K562 (cell line): ENCODE results near the gene PSMG3.

Experiments used
- BACH1 ChIP-seq: fragments of 200-800 bp; sonication (Bioruptor generic); IDR thresholded peaks from 2 replicates; pipeline ENCODE4 v1.6.1; 2016; ENCODE audit warnings: missing genetic modification characterization, missing compliant biosample characterization
- CHD2 ChIP-seq: IDR thresholded peaks from 2 replicates; pipeline ENCODE4 v1.6.1; 2011; ENCODE audit warnings: low read depth, low read length
- CTCF ChIP-seq, 3 experiments: IDR thresholded peaks in 2 of 3; conservative IDR thresholded peaks in 1 of 3; 2 replicates each; pipeline ENCODE4 v1.5.1; 2011 to 2012; ENCODE audit warnings: low read length in 3 of 3, mild to moderate bottlenecking in 3 of 3, control low read depth in 2 of 3, improper control_type of control experiment in 1 of 3, inconsistent platforms in 1 of 3, low read depth in 1 of 3, mixed read lengths in 1 of 3, moderate library complexity in 1 of 3; ENCODE audit not compliant: insufficient read depth in 2 of 3
- EP300 ChIP-seq: IDR thresholded peaks from 2 replicates; pipeline ENCODE4 v1.6.1; 2012; ENCODE audit warnings: low read length, improper control_type of control experiment
- HDGF ChIP-seq: fragments of 450-650 bp; IDR thresholded peaks from 2 replicates; pipeline ENCODE4 v1.6.1; 2016
- JUNB ChIP-seq: fragments of 450-650 bp; formaldehyde crosslinking; conservative IDR thresholded peaks from 2 replicates; pipeline ENCODE4 v1.4.0; 2020; ENCODE audit warnings: mild to moderate bottlenecking
- KDM1A ChIP-seq, 2 experiments: fragments of 450-650 bp; IDR thresholded peaks; 2 replicates each; pipeline ENCODE4 v1.6.1; 2016; ENCODE audit warnings: mild to moderate bottlenecking in 2 of 2
- NFIC ChIP-seq: fragments of 450-650 bp; IDR thresholded peaks from 2 replicates; pipeline ENCODE4 v1.6.1; 2017; ENCODE audit warnings: mild to moderate bottlenecking, inconsistent platforms
- REST ChIP-seq, 2 experiments: fragments of 450-650 bp; formaldehyde crosslinking in 1 of 2; IDR thresholded peaks; 2 replicates each; pipeline versions ENCODE4 v1.4.0 to v1.6.1; 2014 to 2020; ENCODE audit warnings: mild to moderate bottlenecking in 2 of 2, borderline replicate concordance in 1 of 2, low read depth in 1 of 2
- ZFP36 ChIP-seq: fragments of 150-350 bp; IDR thresholded peaks from 2 replicates; pipeline ENCODE4 v1.6.1; 2018; ENCODE audit warnings: low read length, low read depth; ENCODE audit not compliant: partially characterized antibody

- TF ChIP-seq JUNB = no peak
- no peak for TF ChIP-seq EP300
- TF ChIP-seq NFIC = no peak
- TF ChIP-seq CHD2 = no peak
- TF ChIP-seq KDM1A (IDR thresholded peaks at IDR 0.05) = no peak
- TF ChIP-seq CTCF (IDR thresholded peaks at IDR 0.05 in 2 of 3, conservative IDR thresholded peaks at IDR 0.05 in 1 of 3; ENCODE audit: insufficient read depth in 2 of 3, low read depth in 1 of 3, low read length in 3 of 3) = no peak
- no peak for TF ChIP-seq HDGF
- TF ChIP-seq ZFP36 = no peak
- no peak for TF ChIP-seq BACH1 (tag)
- no peak for TF ChIP-seq REST (IDR thresholded peaks at IDR 0.05; ENCODE audit: borderline replicate concordance)
- TF ChIP-seq REST (CRISPR knock-in tag; IDR thresholded peaks at IDR 0.05; ENCODE audit: low read depth) = no peak
These were observed 28.0 kb upstream of the PSMG3 start for GRCh38 chr7:1597791-1598190.
